Activated CD8-positive, alpha-beta memory T cell treated with anti-CD3 and anti-CD28 coated beads, Interleukin-2, amount 50 U/mL, for 24 hours (primary cell): ENCODE data around the gene TGFBI.

Source experiments
- DNase-seq: peaks from one replicate; pipeline ENCODE4 v3.0.0-alpha.2; 2020; ENCODE audit errors: extremely low read depth

Gene TGFBI

GRCh38 chr5:136028782-136029742 is at the start of gene TGFBI:
TGFBI (plus strand) TSS chr5:136028988; CDS start chr5:136029056, 68 bp downstream.
- DNase-seq = no peak

DNA sequence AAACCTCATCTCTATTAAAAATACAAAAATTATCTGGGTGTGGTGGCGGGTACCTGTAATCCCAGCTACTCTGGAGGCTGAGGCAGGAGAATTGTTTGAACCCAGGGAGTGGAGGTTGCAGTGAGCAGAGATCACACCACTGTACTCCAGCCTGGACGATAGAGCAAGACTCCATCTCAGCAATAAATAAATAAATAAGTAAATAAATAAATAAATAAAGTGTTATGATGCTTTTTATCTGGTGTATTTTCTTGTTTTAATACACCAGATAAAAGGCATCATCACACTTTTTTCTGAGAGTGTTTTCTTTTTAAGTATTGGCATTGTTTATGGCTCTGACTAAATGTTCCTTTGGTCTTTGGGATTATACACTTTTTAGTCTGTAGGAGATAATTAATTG is 49.8 kb upstream of the TGFBI start:
- no peak for DNase-seq

- DNase-seq = no peak
Observed at GRCh38 chr5:135979510-135979909, 49.3 kb upstream of the TGFBI start.

GRCh38 chr5:135980620-135981019 is 48.2 kb upstream of the TGFBI start:
- DNase-seq = no peak

DNA sequence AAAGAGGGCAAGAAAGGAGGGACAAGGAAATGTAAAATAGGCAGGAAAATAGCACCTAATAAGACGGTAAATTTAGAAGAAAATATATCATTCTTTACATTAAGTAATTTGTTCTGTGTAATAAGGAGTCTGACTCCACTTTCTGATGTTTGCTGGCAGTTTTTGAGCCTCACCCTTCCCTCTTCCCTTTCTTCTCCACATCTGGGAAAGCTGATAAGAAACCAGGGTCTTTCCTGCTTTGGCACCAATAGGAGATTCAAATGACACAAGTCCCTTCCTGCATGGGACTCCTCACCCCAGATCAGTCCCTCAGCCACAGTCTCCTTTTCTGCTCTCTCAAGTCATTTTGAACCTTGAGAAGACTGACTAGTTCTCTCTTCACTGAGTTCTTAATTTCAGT is 42.8 kb upstream of the TGFBI start:
- DNase-seq = no peak

- no peak for DNase-seq
Observed at GRCh38 chr5:135986401-135986800, 42.4 kb upstream of the TGFBI start.

GRCh38 chr5:135986891-135987401 is 41.8 kb upstream of the TGFBI start:
- no peak for DNase-seq

GRCh38 chr5:135988546-135988945 is 40.2 kb upstream of the TGFBI start:
- no peak for DNase-seq

DNA sequence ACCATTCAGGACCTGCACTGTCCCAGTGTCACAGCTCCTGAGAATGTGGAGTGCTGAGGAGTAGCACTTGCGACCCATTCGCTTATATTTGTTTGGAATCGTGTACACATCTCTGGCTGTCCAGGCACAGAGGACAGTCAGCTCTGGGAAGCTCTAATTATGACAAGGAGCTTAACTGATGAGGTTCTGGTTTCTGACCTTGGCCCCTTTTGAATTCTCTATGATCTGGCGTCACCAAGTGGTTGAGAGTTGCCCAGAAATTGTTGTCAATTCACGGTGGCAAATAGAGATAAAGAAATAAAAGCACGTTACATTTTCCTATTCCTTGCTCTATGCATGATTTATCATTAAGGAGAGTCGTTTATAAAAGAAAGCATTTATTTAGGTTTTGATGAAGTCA is 39.1 kb upstream of the TGFBI start:
- no peak for DNase-seq

DNA sequence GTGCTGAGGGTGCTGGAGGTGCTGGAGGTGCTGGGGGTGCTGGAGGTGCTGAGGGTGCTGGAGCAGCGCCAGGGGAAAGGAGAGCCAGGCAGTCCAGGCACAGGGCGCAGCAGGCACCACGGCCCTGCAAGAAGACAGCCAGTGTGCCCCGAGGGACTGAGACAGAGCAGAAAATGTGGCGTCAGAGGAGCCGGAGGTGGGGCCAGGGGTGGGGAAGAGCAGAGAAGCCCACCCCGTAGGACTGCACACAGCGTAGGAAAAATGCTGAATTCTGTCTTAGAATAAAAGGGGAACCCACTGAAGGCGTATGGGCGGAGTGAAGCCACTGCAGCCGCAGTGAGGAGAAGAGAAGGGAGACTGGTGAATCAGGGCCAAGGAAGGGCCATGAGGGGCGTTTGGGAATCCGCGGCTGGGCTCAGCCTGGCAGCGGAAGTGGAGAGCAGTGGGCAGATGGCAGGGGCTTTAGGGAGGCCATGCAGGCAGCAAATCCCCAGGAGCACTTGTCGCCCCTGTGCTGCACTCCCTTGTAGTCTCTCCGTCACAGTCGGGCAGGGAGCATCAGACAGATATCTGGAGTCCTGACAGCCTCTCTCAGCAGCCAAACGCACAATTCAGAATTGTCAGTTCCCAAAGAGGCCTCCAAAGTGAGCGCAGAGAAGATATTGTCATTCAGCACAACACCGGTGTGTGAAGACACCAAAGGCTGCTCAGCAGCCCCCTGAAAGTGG is 38.1 kb upstream of the TGFBI start:
- no peak for DNase-seq

GRCh38 chr5:135991429-135991828 is 37.4 kb upstream of the TGFBI start:
- DNase-seq = no peak

- DNase-seq = no peak
Observed at GRCh38 chr5:135993335-135993879, 35.4 kb upstream of the TGFBI start.

DNA sequence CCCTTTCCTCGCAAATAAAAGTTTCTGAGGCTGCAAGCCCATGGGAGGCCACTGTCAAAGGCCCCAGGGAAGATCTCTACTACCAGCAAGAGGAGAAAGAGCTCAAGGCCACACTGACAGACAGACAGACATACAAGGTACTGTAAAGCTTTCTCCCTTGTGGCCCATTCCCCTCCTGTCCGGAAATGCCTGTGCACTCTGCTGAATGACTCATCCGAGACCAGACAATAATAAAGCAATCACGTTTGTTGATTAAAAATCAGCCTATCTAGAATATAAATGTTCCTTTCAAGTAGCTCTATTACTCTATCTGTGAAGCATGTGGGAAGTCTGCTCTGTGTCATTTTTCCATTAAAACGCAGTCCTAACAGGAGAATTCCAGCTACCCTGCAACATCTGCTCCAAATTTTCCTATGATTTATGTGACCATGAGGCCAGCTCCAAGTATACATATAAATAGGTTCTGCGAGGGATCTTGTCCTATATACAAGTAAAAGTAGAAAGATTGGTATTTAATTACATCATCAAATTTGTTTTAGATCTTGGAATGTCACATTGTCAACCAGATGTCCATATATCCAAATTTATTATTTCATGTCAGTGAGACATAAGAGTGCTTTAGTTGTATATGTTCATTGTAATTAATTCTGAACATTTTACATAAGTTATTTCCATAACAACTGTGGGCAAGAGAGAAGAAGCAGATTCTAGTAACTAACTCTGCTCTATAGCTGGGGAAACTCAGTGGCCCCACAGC is 34.7 kb upstream of the TGFBI start:
- DNase-seq = no peak

DNA sequence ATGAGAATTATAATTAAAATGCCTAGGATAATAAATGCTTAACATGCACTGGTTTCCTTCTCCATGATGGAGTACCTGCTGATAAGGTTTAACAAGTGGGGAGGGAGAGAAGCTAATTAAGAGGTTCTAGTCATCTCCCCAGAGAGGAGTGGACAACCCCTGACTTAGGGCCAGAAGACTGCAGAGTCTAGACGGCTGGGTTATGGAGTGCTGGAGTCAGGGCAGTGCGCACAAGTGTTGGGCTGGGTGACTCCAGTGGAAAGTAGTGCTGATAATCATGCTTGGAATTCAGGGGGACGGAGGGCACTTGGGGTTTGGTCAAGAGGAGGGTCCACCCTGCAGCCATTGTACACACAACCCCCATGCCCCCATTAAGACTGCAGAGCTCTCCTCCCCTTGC is 32.8 kb upstream of the TGFBI start:
- DNase-seq = no peak

DNA sequence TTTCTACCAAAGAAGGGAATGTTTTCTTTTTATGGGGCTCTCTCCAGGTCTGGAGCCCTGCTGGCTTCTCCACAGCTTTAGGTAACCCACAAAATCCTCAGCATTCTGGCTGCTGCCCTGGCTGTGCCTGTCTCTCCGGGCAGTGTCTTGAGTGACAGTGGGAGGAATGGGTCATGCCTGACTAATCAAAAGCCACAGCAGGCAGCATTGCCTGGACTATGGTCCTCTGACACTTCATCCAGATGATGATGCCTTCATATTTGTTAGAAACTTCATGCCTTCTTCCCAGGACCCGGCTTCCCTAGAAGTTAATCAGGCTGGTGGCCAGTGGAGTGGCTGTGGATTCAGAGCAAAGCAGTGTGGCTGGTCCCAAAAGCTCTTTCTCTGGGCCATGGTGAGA is 32.2 kb upstream of the TGFBI start:
- DNase-seq = no peak

GRCh38 chr5:135997673-135998335 is 31.0 kb upstream of the TGFBI start:
- no peak for DNase-seq

DNA sequence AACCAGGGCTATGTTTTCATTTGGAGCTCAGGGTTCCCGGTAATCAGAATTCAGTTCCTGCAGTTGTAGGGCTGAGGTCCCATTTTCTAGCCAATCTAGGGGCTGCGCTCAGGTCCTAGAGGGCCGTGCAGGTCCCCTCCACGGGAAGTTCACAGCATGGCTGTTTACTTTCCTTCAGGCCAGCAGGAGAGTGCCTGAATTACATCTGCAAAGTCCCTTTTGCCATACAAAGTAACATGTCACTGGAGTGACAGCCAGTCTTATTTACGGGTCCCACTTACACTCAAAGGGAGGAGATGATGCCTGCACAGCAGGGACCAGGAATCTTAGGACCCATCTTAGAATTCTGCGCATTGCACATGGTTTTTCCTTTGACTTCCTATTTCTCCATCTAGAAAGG is 29.9 kb upstream of the TGFBI start:
- no peak for DNase-seq

GRCh38 chr5:135999406-136000139 is 29.2 kb upstream of the TGFBI start:
- no peak for DNase-seq

DNA sequence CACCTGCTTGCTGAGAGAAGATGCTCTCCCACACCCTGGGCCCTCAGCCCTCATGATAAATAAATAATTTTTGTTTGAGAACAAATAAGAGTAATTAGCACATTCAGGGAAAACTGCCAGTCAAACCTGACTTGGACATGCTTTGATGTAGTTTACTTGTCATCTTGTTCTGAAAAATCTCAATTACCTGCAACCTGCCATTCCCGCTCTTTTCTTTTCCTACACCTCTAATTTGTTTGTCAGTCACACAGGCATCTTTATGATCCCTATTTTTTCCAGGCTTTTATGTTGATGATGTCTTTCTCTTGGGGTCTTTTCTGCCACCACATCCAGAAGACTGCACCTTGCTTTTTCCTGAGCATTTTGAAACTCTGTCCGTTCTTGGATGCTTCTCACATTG is 28.6 kb upstream of the TGFBI start:
- no peak for DNase-seq

DNA sequence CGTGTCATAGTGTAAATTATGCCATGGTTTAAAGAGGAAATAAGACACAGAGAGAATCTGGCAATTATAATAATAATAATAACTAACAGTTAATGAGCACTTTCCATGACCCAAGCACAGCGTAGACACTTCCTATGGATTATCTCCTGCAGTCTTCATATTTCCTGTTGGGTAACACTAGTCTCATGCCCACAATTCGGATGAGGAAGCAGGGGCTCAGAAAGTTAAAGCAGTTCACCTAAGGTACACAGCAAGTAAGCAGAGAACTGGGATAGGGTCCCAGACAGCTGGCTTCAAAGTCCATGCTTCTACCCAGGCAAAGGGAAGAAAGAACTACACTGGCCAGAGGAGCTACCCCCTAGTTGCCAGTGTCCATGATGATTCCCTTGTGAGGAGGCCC is 27.9 kb upstream of the TGFBI start:
- DNase-seq = no peak
